D721Med (cell line): ENCODE measurements around the gene TMIE.

Experiments
- DNase-seq: peaks from one replicate; pipeline ENCODE4 v3.0.0; 2011; ENCODE audit warnings: low spot score; ENCODE audit not compliant: insufficient read length
- FAIRE-seq: peaks from 2 replicates; lab custom pipeline; 2011; peaks lifted over from hg19 to GRCh38; lab: Jason Lieb, UNC
- TF ChIP-seq, protein P1 (sequence below): IDR thresholded peaks from 2 replicates; pipeline ENCODE4 v1.5.1; 2012; ENCODE audit warnings: mild to moderate bottlenecking, control low read depth; ENCODE audit not compliant: insufficient read depth; ENCODE audit errors: missing control alignments

The TMIE gene

GRCh38 chr3:46675426-46675825, 25.8 kb upstream of the TMIE start:
- TF ChIP-seq, protein P1, sequence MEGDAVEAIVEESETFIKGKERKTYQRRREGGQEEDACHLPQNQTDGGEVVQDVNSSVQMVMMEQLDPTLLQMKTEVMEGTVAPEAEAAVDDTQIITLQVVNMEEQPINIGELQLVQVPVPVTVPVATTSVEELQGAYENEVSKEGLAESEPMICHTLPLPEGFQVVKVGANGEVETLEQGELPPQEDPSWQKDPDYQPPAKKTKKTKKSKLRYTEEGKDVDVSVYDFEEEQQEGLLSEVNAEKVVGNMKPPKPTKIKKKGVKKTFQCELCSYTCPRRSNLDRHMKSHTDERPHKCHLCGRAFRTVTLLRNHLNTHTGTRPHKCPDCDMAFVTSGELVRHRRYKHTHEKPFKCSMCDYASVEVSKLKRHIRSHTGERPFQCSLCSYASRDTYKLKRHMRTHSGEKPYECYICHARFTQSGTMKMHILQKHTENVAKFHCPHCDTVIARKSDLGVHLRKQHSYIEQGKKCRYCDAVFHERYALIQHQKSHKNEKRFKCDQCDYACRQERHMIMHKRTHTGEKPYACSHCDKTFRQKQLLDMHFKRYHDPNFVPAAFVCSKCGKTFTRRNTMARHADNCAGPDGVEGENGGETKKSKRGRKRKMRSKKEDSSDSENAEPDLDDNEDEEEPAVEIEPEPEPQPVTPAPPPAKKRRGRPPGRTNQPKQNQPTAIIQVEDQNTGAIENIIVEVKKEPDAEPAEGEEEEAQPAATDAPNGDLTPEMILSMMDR = no peak
- FAIRE-seq = no peak
- no peak for DNase-seq

GRCh38 chr3:46675843-46676567, 25.2 kb upstream of the TMIE start:
- TF ChIP-seq, protein P1 = no peak
- DNase-seq (no peak), FAIRE-seq (no peak)

DNA sequence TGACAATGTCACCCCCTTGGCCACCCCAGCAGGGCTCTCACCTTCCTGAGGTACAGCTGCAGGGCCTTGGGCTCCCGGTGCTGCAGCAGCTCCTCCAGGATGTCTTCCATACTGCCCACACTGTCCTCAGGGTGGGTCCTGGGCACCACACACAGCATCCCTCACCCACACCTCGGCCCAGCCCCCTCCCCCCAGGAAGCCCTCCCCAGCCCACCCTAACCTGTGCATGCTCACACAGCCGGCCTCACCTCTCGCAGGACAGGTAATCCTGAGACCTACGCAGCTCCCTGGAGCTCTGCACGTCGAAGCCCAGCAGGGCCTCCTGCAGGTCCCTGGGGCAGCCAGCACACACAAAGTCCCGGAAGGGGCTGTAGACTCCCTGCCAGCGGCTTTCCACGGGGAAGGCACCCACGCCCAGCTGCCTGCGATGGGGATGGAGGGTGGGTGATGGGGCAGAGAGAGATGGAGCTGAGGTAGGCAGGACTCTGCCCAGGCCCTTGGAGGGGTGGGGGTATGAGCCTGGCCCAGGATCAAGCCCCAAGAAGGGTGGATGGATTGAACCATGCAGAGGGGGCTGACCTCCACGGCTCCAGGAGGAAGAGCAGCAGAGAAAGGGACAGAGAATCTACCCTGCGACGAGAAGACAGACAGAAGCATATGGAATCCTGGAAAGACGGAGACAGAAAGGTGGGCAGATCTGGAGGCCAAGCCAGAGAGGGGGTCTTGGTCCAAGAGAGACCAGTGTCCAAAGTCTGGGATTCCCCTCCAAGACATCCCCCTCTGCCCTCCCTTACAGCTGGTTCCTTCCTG, 24.4 kb upstream of the TMIE start:
- FAIRE-seq = no peak
- TF ChIP-seq, protein P1 = no peak
- DNase-seq = no peak

GRCh38 chr3:46677411-46677726, 23.8 kb upstream of the TMIE start:
- FAIRE-seq (no peak), DNase-seq (no peak)
- TF ChIP-seq, protein P1 = no peak

DNA sequence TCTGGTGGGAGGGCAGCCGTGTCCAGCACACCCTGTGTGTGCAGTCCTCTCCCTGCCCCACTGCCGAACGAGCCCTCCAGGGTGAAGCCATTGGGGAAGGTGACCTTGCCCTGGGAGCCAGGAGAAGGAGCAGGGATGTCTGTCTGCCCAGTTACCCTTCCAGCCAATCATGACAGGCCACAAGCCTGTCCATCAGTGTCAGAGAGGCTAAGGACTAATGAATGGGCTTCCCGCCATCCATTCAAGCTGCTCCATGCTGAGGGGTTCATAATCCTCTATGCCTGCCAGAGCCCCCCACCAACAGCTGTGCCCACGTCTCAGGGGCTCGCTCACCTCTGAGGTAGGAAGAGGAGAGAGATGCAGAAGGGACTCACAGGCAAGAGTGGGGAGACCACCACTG, 22.9 kb upstream of the TMIE start:
- TF ChIP-seq, protein P1 = no peak
- no peak for FAIRE-seq
- DNase-seq = no peak

DNA sequence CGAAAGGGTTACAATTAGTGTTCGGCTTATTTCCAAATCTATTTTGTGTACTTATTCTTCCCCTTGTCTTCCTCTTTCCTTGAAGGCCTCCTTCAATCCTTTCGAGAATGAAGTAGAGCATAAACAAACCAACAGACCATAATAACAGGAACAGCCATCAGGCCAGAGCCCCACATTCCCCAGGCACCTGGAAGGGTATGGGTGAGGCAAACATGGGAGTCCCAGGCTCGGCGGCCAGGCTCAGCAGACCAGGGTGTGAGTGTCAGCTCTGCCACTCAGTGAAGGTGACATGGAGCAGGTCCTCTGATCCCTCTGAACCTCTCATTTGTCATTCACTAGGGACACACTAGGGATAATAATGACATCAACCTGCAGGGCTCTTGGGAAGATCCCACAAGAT, 21.5 kb upstream of the TMIE start:
- TF ChIP-seq, protein P1 = no peak
- DNase-seq = no peak
- FAIRE-seq = no peak
